Panc1 (cell line): Measurements from ENCODE around the gene DAB2IP.

ENCODE experiments used
- POLR2AphosphoS5 ChIP-seq: IDR thresholded peaks from 2 replicates; pipeline ENCODE4 v1.6.1; 2012; ENCODE audit warnings: mild to moderate bottlenecking, low read depth, low read length, moderate library complexity
- TCF7L2 ChIP-seq: IDR thresholded peaks from 2 replicates; pipeline ENCODE4 v1.6.1; 2011; ENCODE audit warnings: mild to moderate bottlenecking, low read depth, low read length, inconsistent platforms
- TF ChIP-seq, protein P1 (sequence below): fragments of 450-650 bp; IDR thresholded peaks from 2 replicates; pipeline ENCODE4 v1.5.1; 2017; ENCODE audit warnings: mild to moderate bottlenecking

DNA sequence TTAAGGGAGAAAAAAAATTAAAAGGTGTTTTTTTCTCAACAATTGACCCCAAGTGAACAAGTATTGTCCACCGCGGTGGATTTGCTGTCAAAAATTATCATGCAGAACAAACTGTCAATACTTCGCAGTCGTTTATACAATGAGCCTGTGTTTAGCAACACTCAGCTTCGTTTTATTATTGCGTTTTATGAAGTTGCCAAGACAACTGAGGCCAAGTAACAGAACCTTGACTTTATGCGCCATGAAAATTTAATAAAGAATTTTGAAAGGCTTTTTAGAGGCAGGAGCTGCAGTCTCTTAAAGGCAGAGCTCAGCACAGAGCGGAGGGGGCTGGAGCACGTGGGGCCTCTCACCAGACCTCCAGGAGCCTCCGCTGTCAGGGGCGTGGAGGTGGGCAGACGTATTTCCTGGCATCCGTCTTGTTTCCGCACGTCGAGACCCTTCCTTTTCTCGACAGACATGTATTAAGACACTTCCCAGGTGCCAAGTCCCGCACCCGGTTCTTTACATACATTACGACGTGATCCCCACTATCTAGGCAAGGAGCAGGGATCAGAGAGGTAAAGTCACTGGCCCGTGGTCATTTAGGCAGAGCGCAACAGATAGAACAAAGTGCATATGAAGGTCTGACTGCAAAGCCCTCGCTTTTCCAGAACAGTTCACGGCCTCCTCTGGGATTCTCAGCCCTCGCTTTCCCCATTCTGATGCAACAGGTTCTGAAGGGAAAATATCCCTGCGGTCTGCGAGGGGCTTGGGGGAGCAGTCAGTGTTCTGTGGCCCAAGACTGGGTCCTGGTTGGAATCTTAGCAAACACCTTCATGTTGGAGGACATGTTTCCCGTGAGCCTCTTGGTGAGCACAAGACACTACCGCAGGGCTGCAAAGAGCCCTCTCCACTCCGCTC is 164.4 kb downstream of the DAB2IP start:
- TF ChIP-seq, protein P1, sequence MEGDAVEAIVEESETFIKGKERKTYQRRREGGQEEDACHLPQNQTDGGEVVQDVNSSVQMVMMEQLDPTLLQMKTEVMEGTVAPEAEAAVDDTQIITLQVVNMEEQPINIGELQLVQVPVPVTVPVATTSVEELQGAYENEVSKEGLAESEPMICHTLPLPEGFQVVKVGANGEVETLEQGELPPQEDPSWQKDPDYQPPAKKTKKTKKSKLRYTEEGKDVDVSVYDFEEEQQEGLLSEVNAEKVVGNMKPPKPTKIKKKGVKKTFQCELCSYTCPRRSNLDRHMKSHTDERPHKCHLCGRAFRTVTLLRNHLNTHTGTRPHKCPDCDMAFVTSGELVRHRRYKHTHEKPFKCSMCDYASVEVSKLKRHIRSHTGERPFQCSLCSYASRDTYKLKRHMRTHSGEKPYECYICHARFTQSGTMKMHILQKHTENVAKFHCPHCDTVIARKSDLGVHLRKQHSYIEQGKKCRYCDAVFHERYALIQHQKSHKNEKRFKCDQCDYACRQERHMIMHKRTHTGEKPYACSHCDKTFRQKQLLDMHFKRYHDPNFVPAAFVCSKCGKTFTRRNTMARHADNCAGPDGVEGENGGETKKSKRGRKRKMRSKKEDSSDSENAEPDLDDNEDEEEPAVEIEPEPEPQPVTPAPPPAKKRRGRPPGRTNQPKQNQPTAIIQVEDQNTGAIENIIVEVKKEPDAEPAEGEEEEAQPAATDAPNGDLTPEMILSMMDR, result no peak
- TF ChIP-seq POLR2AphosphoS5 (no peak), TCF7L2 (no peak)
